ENCODE results near the gene LRMDA. TPM values are rescaled to one million over a fixed set of nuclear protein-coding genes. Genes with fewer than 3 reads are reported as not detected.

LRMDA gene
- total and polyA plus RNA-seq, 10 of the 15 experiments (the other 5 are each of a cell fraction or from before 2014, with no cell fraction given): 0.07 to 0.54 (median 0.29) TPM; not detected in 4

- CTCF ChIA-PET: interaction anchor here (1.1 to 1.3 kb wide), 2 partner anchors 9 to 13 kb away, joined by 3 to 4 read pairs; no protein-coding TSS in a partner anchor
- in situ Hi-C loops (cut with MboI) (no loop called here), intact Hi-C loops (cut with micrococcal nuclease; ENCODE audit: unreplicated experiment) (no loop called here)
- no peaks in the 10 kb centered on the region for H4K20me1 ChIP-seq (ENCODE audit: control insufficient read depth, insufficient read depth)
- POLR2A ChIA-PET: no interaction called here
- no peak overlapping the region for H3K9ac ChIP-seq (ENCODE audit: control insufficient read depth, insufficient read depth, low read length)
- H3K27me3 ChIP-seq (replicated peaks in 1 of 2; ENCODE audit: control insufficient read depth in 2 of 2, insufficient read depth in 2 of 2, low read length in 1 of 2): no peaks in the 10 kb centered on the region
- SMC1A ChIA-PET (ENCODE audit: uncharacterized antibody, unreplicated experiment): no interaction called here
- no peak for ATAC-seq
- no peaks in the 10 kb centered on the region for H3K36me3 ChIP-seq (ENCODE audit: control insufficient read depth in 2 of 2, insufficient read depth in 2 of 2, low read length in 1 of 2)
- no peak overlapping the region for H3K4me2 ChIP-seq (ENCODE audit: control insufficient read depth, insufficient read depth)
- FAIRE-seq: no peak
- DNase-seq (ENCODE audit: low read depth, low spot score): no peak
- no peaks in the 10 kb centered on the region for H3K79me2 ChIP-seq (ENCODE audit: control insufficient read depth, insufficient read depth, low read length)
- 44% methylated on average over 6 of the region's 6 CpGs for WGBS (ENCODE audit: insufficient coverage, insufficient replicate concordance, low lambda C conversion rate, missing lambda C conversion rate)
- TF ChIP-seq NFIC (IDR thresholded peaks at IDR 0.05; ENCODE audit: low read depth, low read length): no peak
- TF ChIP-seq TCF3 (IDR thresholded peaks at IDR 0.05; ENCODE audit: borderline replicate concordance, insufficient read depth, low read depth, low read length): no peak
- no peak for TF ChIP-seq TARDBP (IDR thresholded peaks at IDR 0.05; ENCODE audit: borderline replicate concordance)
- no peak for TF ChIP-seq ZBTB11 (CRISPR knock-in tag; IDR thresholded peaks at IDR 0.05)
- no peak for TF ChIP-seq YBX1 (IDR thresholded peaks at IDR 0.05)
- TF ChIP-seq HSF1 (IDR thresholded peaks at IDR 0.05; ENCODE audit: low read depth, low read length): no peak
- no peak for TF ChIP-seq MYB (IDR thresholded peaks at IDR 0.05; ENCODE audit: borderline replicate concordance, low read depth, low read length)
- no peak for TF ChIP-seq NKRF (conservative IDR thresholded peaks at IDR 0.05)
- no peak for TF ChIP-seq FOXK2 (IDR thresholded peaks at IDR 0.05)
- no peak for TF ChIP-seq YY1 (IDR thresholded peaks at IDR 0.05; ENCODE audit: low read depth, low read length)
- no peak for TF ChIP-seq KLF5 (IDR thresholded peaks at IDR 0.05; ENCODE audit: partially characterized antibody)
- TF ChIP-seq GABPA (IDR thresholded peaks at IDR 0.05; ENCODE audit: low read depth): no peak
- TF ChIP-seq RELB (IDR thresholded peaks at IDR 0.05; ENCODE audit: low read depth): no peak
- TF ChIP-seq ZNF274 (IDR thresholded peaks at IDR 0.05; ENCODE audit: insufficient read depth, insufficient read length): no peak
- H3K27ac ChIP-seq (ENCODE audit: control insufficient read depth, insufficient read depth): no peak overlapping the region
- H3K4me1 ChIP-seq (ENCODE audit: control insufficient read depth, insufficient read depth, low read length): no peaks in the 10 kb centered on the region
- H3K9me3 ChIP-seq (replicated peaks; ENCODE audit: control insufficient read depth, insufficient read depth, low read length): no peaks in the 10 kb centered on the region
- no peak overlapping the region for H2AFZ ChIP-seq (ENCODE audit: control insufficient read depth, low read depth, low read length)
- RAD21 ChIA-PET (ENCODE audit: unreplicated experiment): no interaction called here
- BruUV-seq (replicated peaks): no TSS peak
- H3K4me3 ChIP-seq: no peak overlapping the region
Observed at GRCh38 chr10:75928231-75928630, 496.8 kb downstream of the LRMDA start.

Measured in GM12878 (cell line).